ENCODE measurements around the gene OR2S2.

The OR2S2 gene

GRCh38 chr9:35978792-35979191, 20.8 kb upstream of the OR2S2 start:
- TF ChIP-seq, protein P1, sequence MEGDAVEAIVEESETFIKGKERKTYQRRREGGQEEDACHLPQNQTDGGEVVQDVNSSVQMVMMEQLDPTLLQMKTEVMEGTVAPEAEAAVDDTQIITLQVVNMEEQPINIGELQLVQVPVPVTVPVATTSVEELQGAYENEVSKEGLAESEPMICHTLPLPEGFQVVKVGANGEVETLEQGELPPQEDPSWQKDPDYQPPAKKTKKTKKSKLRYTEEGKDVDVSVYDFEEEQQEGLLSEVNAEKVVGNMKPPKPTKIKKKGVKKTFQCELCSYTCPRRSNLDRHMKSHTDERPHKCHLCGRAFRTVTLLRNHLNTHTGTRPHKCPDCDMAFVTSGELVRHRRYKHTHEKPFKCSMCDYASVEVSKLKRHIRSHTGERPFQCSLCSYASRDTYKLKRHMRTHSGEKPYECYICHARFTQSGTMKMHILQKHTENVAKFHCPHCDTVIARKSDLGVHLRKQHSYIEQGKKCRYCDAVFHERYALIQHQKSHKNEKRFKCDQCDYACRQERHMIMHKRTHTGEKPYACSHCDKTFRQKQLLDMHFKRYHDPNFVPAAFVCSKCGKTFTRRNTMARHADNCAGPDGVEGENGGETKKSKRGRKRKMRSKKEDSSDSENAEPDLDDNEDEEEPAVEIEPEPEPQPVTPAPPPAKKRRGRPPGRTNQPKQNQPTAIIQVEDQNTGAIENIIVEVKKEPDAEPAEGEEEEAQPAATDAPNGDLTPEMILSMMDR (IDR thresholded peaks at IDR 0.05; ENCODE audit: low read depth, low read length, missing control alignments), result no peak
- H3K4me3 ChIP-seq (ENCODE audit: low read depth, low read length), result no peak overlapping the region
- DNase-seq (ENCODE audit: low read depth), result no peak

DNA sequence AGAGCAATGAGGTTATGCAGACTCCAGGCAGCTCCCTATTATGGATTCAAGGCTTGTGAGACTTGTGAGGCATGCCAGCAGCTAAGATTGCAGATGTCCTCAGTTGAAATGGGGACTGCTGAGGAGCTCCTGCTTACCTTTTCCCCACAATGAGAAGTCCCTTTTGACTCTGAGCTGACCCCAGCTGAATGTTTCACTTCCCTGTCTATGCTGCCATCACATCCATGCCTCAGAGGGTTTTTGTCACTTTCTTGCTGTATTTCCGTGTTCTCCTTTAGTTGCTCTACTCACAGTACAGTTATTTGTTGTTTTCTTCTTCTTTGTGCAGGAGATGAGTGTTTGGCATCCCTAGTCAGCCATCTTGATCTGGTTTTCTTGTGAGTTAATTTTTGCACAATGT, 18.8 kb upstream of the OR2S2 start:
- no peak overlapping the region for H3K4me3 ChIP-seq (ENCODE audit: low read depth, low read length)
- DNase-seq (ENCODE audit: low read depth), result peak; percentile 43
- TF ChIP-seq, protein P1 (IDR thresholded peaks at IDR 0.05; ENCODE audit: low read depth, low read length, missing control alignments), result no peak

- DNase-seq (ENCODE audit: low read depth), result no peak
- H3K4me3 ChIP-seq (ENCODE audit: low read depth, low read length), result no peak overlapping the region
- TF ChIP-seq, protein P1 (IDR thresholded peaks at IDR 0.05; ENCODE audit: low read depth, low read length, missing control alignments), result no peak
Observed at GRCh38 chr9:35974800-35975199, 16.8 kb upstream of the OR2S2 start.

DNA sequence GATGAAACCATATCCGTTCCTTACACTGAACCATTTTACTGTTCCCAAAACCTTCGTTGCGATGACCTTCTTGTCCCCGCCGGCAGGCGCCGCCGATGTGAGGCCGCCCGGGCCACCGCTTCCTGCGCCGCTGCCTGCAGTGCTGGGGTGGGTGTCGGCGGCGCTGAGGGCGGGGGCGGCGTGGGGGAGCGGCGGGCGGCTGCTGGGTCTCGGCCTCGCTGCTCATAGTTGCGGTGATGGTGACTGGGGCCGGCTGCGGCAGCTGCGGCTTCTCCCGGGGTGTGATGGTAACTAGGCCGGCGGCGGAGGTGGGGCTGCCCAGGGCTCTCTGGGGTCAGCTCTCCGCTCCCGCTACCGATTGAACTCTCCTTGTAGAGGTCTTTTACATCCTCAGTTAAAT, 14.1 kb upstream of the OR2S2 start:
- H3K4me3 ChIP-seq (ENCODE audit: low read depth, low read length), result no peak overlapping the region
- DNase-seq (ENCODE audit: low read depth), result no peak
- TF ChIP-seq, protein P1 (IDR thresholded peaks at IDR 0.05; ENCODE audit: low read depth, low read length, missing control alignments), result no peak

GRCh38 chr9:35967042-35967441, 9.1 kb upstream of the OR2S2 start:
- TF ChIP-seq, protein P1 (IDR thresholded peaks at IDR 0.05; ENCODE audit: low read depth, low read length, missing control alignments), result no peak
- DNase-seq (ENCODE audit: low read depth), result no peak
- no peak overlapping the region for H3K4me3 ChIP-seq (ENCODE audit: low read depth, low read length)

DNA sequence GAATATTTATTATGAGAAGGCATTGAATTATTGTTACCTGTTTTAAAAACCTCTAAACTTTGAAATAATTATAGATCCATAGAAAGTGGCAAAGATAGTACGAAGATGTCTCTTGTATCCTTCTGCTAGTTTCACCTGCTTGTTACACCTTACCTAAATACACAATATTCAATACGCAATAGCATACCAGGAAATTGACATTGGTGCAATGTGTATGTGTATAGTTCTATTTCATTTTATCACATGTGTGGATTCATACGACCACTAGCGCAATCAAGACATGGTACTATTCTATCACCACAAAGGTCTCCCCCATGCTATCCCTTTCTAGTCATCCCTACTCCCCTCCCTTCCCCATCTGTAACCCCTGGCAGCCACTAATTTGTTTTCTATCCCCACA, 8.5 kb upstream of the OR2S2 start:
- TF ChIP-seq, protein P1 (IDR thresholded peaks at IDR 0.05; ENCODE audit: low read depth, low read length, missing control alignments), result no peak
- DNase-seq (ENCODE audit: low read depth), result no peak
- no peak overlapping the region for H3K4me3 ChIP-seq (ENCODE audit: low read depth, low read length)

DNA sequence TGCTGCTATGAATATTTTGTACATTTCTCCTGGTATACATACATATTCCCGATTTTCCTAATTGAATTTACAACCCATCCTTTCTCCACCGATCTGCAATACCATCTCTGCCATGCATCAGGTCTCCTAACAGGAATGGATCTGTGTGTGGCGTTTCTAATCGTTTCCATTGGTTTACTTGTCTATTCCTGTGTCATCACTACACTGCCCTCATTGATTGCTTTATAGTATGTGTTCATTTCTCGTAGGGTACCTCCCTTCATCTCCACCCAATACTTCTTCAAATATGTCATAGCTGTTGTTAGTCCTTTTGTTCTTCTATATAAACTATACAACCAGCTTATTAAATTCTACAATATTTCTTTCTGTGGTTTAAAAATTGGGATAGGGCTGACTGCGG, 7.1 kb upstream of the OR2S2 start:
- TF ChIP-seq, protein P1 (IDR thresholded peaks at IDR 0.05; ENCODE audit: low read depth, low read length, missing control alignments), result no peak
- no peak overlapping the region for H3K4me3 ChIP-seq (ENCODE audit: low read depth, low read length)
- no peak for DNase-seq (ENCODE audit: low read depth)
